ENCODE results near the gene SLC30A3.

- no peak for TF ChIP-seq CTCF (IDR thresholded peaks at IDR 0.05)
- TF ChIP-seq POLR2A (IDR thresholded peaks at IDR 0.05; ENCODE audit: low read depth) = no peak
These were observed 35.7 kb upstream of the SLC30A3 start for GRCh38 chr2:27298391-27299080.
